Caco-2 (cell line): ENCODE measurements around the gene ARHGAP25. TPM values are rescaled to one million over a fixed set of nuclear protein-coding genes. Genes with fewer than 3 reads are reported as not detected.

Source experiments
- BruUV-seq: library from RNA; stranded (reverse); fragments of 400-500 nt; replicated peaks from 2 replicates; lab custom pipeline; 2021; lab: Mats Ljungman, UMichigan
- CTCF ChIA-PET: fragments of 300-600 bp; sonication (Branson Sonifier 250); formaldehyde crosslinking; loops from one replicate; lab custom pipeline; 2022; ENCODE audit warnings: antibody characterized with exemption; lab: Charles Lee
- POLR2A ChIA-PET: fragments of 300-600 bp; sonication (Branson Sonifier 250); formaldehyde crosslinking; loops from one replicate; lab custom pipeline; 2022; ENCODE audit warnings: antibody characterized with exemption; lab: Charles Lee
- DNase-seq, 2 experiments: peaks; one replicate each; pipeline versions ENCODE4 v3.0.0 to v3.0.0-alpha.2; 2020 to 2022
- H3K27me3 ChIP-seq: replicated peaks from 2 replicates; pipeline ENCODE4 v1.6.0; 2011; ENCODE audit warnings: low read length; ENCODE audit not compliant: control insufficient read depth, insufficient read depth
- H3K36me3 ChIP-seq: 2 replicates; pipeline ENCODE4 v1.5.1; 2011; ENCODE audit warnings: low read length; ENCODE audit not compliant: control insufficient read depth, insufficient read depth
- H3K4me1 ChIP-seq: fragments of 250-450 bp; sonication (Bioruptor Pico); 2 replicates; pipeline ENCODE4 v1.5.1; 2020; ENCODE audit warnings: mild to moderate bottlenecking
- H3K4me3 ChIP-seq: 2 replicates; pipeline ENCODE4 v1.5.1; 2011; ENCODE audit warnings: low read depth, mild to moderate bottlenecking, control low read depth, low read length
- H3K9me3 ChIP-seq: fragments of 250-450 bp; sonication (Bioruptor Pico); 2 replicates; pipeline ENCODE4 v1.5.1; 2020; ENCODE audit warnings: mild to moderate bottlenecking, moderate library complexity
- H3K27ac Mint-ChIP-seq: one replicate; pipeline ENCODE4 v1.8.0; 2022; ENCODE audit warnings: mixed read lengths; ENCODE audit not compliant: unreplicated experiment
- H3K27me3 Mint-ChIP-seq: one replicate; pipeline ENCODE4 v1.8.0; 2022; ENCODE audit warnings: mixed read lengths; ENCODE audit not compliant: insufficient read depth, unreplicated experiment
- H3K36me3 Mint-ChIP-seq: one replicate; pipeline ENCODE4 v1.8.0; 2022; ENCODE audit warnings: mild to moderate bottlenecking, mixed read lengths; ENCODE audit not compliant: insufficient read depth, unreplicated experiment
- H3K4me1 Mint-ChIP-seq: one replicate; pipeline ENCODE4 v1.8.0; 2022; ENCODE audit warnings: low read depth, mixed read lengths; ENCODE audit not compliant: unreplicated experiment
- H3K4me3 Mint-ChIP-seq: one replicate; pipeline ENCODE4 v1.8.0; 2022; ENCODE audit warnings: mild to moderate bottlenecking, moderate library complexity, mixed read lengths; ENCODE audit not compliant: unreplicated experiment
- H3K9me3 Mint-ChIP-seq: one replicate; pipeline ENCODE4 v1.8.0; 2022; ENCODE audit warnings: mixed read lengths; ENCODE audit not compliant: unreplicated experiment
- CTCF ChIP-seq, 2 experiments: fragments of 200-600 bp in 1 of 2; IDR thresholded peaks; 1 replicate in 1 of 2; 2 replicates in 1 of 2; pipeline versions ENCODE4 v1.5.1 to v1.8.0; 2011 to 2022; ENCODE audit warnings: antibody characterized with exemption in 1 of 2, control low read depth in 1 of 2, inconsistent platforms in 1 of 2, low read depth in 1 of 2, low read length in 1 of 2, mild to moderate bottlenecking in 1 of 2, moderate library complexity in 1 of 2; ENCODE audit not compliant: insufficient read depth in 1 of 2, severe bottlenecking in 1 of 2, unreplicated experiment in 1 of 2
- intact Hi-C: fragments of 100-400 bp; cut with micrococcal nuclease; formaldehyde crosslinking; loops from one replicate; pipeline ENCODE4 v1.10.0; 2022; ENCODE audit not compliant: unreplicated experiment
- total RNA-seq: library from RNA; stranded (reverse); gene quantifications from 2 replicates; pipeline ENCODE4 v1.2.3, GENCODE V29; 2022

ARHGAP25 gene
- total RNA-seq, 1 experiment from 2014 or later: 0.48 TPM

DNA sequence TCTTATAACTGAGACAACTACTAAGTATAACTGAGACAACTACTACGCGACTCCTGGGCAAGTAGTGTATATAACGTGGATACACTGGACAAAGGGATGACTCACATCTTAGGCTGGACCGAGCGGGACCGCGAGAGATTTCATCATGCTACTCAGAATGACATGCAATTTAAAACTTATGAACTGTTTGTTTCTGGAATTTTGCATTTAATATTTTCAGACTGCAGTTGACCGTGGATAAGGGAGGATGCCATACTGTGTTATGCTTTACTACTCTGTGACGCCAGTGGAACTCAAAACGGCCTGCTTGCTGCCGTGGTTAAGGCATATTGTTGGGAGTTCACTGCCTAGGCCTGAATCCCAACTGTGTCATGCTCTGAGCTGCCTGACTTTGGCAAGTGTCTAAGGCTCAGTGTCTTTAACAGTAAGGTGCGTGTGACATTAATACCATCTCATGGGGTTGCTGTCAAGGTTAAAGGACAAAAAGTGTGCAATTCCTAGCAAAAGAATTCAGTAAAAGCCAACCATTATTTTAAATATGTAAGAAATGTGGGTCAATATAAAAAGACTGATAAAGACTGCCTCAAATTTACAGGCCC is 72.0 kb downstream of the ARHGAP25 start:
- intact Hi-C loops: no loop called here
- no peak overlapping the region for H3K4me3 Mint-ChIP-seq
- H3K36me3 ChIP-seq: no peaks in the 10 kb centered on the region

GRCh38 chr2:68807821-68808266 is 73.2 kb downstream of the ARHGAP25 start:
- Histone ChIP-seq H3K4me3 (no peak overlapping the region), H3K9me3 (no peaks in the 10 kb centered on the region), H3K4me1 (no peaks in the 10 kb centered on the region), H3K36me3 (no peaks in the 10 kb centered on the region), H3K27me3 (no peaks in the 10 kb centered on the region; the same call in 1 of the 2 replicates)
- Mint-ChIP-seq H3K36me3 (no peaks in the 10 kb centered on the region), H3K27ac (no peak overlapping the region), H3K9me3 (no peaks in the 10 kb centered on the region), H3K27me3 (peaks cover 9% of the 10 kb centered on the region), H3K4me1 (no peaks in the 10 kb centered on the region), H3K4me3 (no peak overlapping the region)
- POLR2A ChIA-PET: no interaction called here
- intact Hi-C loops: no loop called here
- CTCF ChIA-PET: no interaction called here
- TF ChIP-seq CTCF (IDR thresholded peaks at IDR 0.05; ENCODE audit: insufficient read depth in 1 of 2, low read depth in 1 of 2, low read length in 1 of 2, severe bottlenecking in 1 of 2, unreplicated experiment in 1 of 2): no peak
- DNase-seq: no peak
- no TSS peak for BruUV-seq

More for the DNA sequence above, 72.0 kb downstream of the ARHGAP25 start:
- no peaks in the 10 kb centered on the region for H3K9me3 ChIP-seq
- no peaks in the 10 kb centered on the region for H3K4me1 ChIP-seq
- no TSS peak for BruUV-seq
- no peaks in the 10 kb centered on the region; the same call in 1 of the 2 replicates for H3K27me3 ChIP-seq
- ChIA-PET CTCF (interaction anchor here (0.7 kb wide), 1 partner anchor 73 kb away, joined by 3 read pairs; no protein-coding TSS in a partner anchor), POLR2A (no interaction called here)
- no peak for DNase-seq
- no peaks in the 10 kb centered on the region for H3K4me1 Mint-ChIP-seq
- no peaks in the 10 kb centered on the region for H3K36me3 Mint-ChIP-seq
- no peaks in the 10 kb centered on the region for H3K9me3 Mint-ChIP-seq
- H3K27ac Mint-ChIP-seq: no peak overlapping the region
- TF ChIP-seq CTCF (IDR thresholded peaks at IDR 0.05; ENCODE audit: insufficient read depth in 1 of 2, low read depth in 1 of 2, low read length in 1 of 2, severe bottlenecking in 1 of 2, unreplicated experiment in 1 of 2): no peak
- peaks cover 3% of the 10 kb centered on the region for H3K27me3 Mint-ChIP-seq
- no peak overlapping the region for H3K4me3 ChIP-seq

DNA sequence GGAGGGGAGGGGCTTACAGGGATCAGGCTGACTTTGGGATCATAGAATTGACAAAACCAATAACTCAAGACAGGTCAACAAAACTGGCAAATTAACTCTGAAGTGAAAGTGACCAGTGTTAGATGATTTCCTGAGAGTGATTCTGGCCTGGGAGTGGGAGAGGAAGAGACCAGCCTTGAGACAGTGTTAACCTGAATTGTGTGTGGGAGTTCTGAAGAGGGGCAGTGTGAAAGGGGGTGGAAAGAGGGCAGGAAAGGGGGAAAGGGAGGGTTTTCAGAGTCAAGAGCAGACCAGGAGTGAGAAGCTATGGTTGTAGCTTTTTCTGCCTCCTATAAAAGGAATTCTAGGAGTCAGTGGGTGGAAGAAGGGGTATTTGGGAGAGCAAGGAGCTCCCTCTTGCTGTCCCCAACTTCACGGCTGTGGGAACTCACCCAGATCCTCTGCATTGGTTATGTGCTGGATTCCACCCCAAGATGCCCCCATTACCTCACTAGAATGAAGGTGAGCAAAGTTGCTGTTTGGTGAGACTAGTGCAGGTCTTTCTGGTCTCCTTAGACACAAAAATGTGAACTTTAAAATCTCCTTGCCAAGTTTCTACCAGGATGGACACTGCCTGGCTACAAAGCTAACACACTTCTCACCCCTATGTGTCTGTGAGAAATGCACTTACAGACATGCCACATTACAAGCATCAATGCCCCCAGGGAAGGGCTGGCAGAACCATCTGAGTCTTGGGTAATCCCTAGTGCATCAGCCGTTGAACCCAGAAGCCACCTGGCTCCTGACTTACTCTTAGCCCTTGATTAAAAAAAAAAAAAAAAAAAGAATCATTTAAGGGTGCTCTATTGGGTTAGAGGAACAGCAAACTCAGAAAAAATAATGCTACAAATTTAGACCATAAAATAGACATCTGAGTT is 75.0 kb downstream of the ARHGAP25 start:
- Mint-ChIP-seq H3K4me1 (no peaks in the 10 kb centered on the region), H3K27ac (no peak overlapping the region), H3K36me3 (no peaks in the 10 kb centered on the region), H3K9me3 (no peaks in the 10 kb centered on the region), H3K4me3 (no peak overlapping the region), H3K27me3 (peaks cover 10% of the 10 kb centered on the region)
- DNase-seq: no peak
- Histone ChIP-seq H3K4me3 (no peak overlapping the region), H3K27me3 (no peaks in the 10 kb centered on the region; the same call in 1 of the 2 replicates), H3K4me1 (no peaks in the 10 kb centered on the region), H3K9me3 (no peaks in the 10 kb centered on the region), H3K36me3 (no peaks in the 10 kb centered on the region)
- no peak for TF ChIP-seq CTCF (IDR thresholded peaks at IDR 0.05; ENCODE audit: insufficient read depth in 1 of 2, low read depth in 1 of 2, low read length in 1 of 2, severe bottlenecking in 1 of 2, unreplicated experiment in 1 of 2)
- ChIA-PET POLR2A (no interaction called here), CTCF (no interaction called here)
- no TSS peak for BruUV-seq
- intact Hi-C loops: no loop called here
